Metanephros (tissue), 2 donors: ENCODE measurements around the gene OR51M1. TPM values are rescaled to one million over a fixed set of nuclear protein-coding genes. Genes with fewer than 3 reads are reported as not detected.

ENCODE experiments used
- small RNA-seq: library from RNA; depleted of rRNA; stranded (forward); fragments of <200 nt; gene quantifications from one replicate; pipeline ENCODE3, GENCODE V24; 2014; ENCODE audit warnings: low replicate concordance
- total RNA-seq: library from RNA; depleted of rRNA; stranded (reverse); fragments of >200 nt; gene quantifications from one replicate; pipeline ENCODE4 v1.2.3, GENCODE V29; 2014

Gene OR51M1
- total RNA-seq, result not detected

GRCh38 chr11:5383576-5383975 is at the start of gene OR51M1:
Gene OR51M1, plus strand, starts transcription at chr11:5383812. Its CDS starts 5,587 bp downstream, at chr11:5389399.

GRCh38 chr11:5343474-5344335 is 39.9 kb upstream of the OR51M1 start, which contains the start of gene OR51B5:
Gene OR51B5, minus strand, starts transcription at chr11:5343524. Its CDS starts 0 bp downstream, at chr11:5343524.

GRCh38 chr11:5351208-5351607 is 32.4 kb upstream of the OR51M1 start, which contains the start of gene OR51B6:
Gene OR51B6, plus strand, starts transcription at chr11:5351508. Its CDS starts 0 bp downstream, at chr11:5351508.

GRCh38 chr11:5421811-5422210 is 38.2 kb downstream of the OR51M1 start, which contains the start of gene OR51Q1:
Gene OR51Q1, plus strand, starts transcription at chr11:5422111. Its CDS starts 90 bp downstream, at chr11:5422201.

GRCh38 chr11:5441414-5441813 is 57.8 kb downstream of the OR51M1 start, which contains the start of gene OR51I1:
Gene OR51I1, minus strand, starts transcription at chr11:5441514. Its CDS starts 0 bp downstream, at chr11:5441514.

Small RNA genes within 50 kb of the gene (small RNA-seq; reads per million reads assigned to genes)
- gene AC104389.3, result not detected

Other genes with a start within 250 kb of the OR51M1 start
- gene OR52A5, start 245.5 kb upstream of the OR51M1 start, total RNA-seq, result not detected
- not detected for gene OR52A1, start 229.1 kb upstream of the OR51M1 start, total RNA-seq
- not detected for gene OR51V1, start 183.1 kb upstream of the OR51M1 start, total RNA-seq
- gene HBB, start 156.7 kb upstream of the OR51M1 start, total RNA-seq, result 1,761 TPM
- gene HBD, start 149.3 kb upstream of the OR51M1 start, total RNA-seq, result 1.3 TPM
- 65.3 TPM for gene HBG1, start 134.0 kb upstream of the OR51M1 start, total RNA-seq
- 14,762 TPM for gene HBG2, start 129.0 kb upstream of the OR51M1 start, total RNA-seq
- 23.8 TPM for gene HBE1, start 113.9 kb upstream of the OR51M1 start, total RNA-seq
- 1.5 TPM for gene OR51B4, start 81.9 kb upstream of the OR51M1 start, total RNA-seq
- gene OR51B2, start 59.5 kb upstream of the OR51M1 start, total RNA-seq, result 0.47 TPM
- 2.3 TPM for gene OR51B5, start 40.3 kb upstream of the OR51M1 start, total RNA-seq
- not detected for gene OR51B6, start 32.3 kb upstream of the OR51M1 start, total RNA-seq
- not detected for gene OR51Q1, start 38.3 kb downstream of the OR51M1 start, total RNA-seq
- 0.64 TPM for gene OR51I1, start 57.7 kb downstream of the OR51M1 start, total RNA-seq
- gene OR51I2, start 65.5 kb downstream of the OR51M1 start, total RNA-seq, result not detected
- gene OR52D1, start 104.9 kb downstream of the OR51M1 start, total RNA-seq, result not detected
- 0.82 TPM for gene UBQLN3, start 126.1 kb downstream of the OR51M1 start, total RNA-seq
- 1.5 TPM for gene UBQLNL, start 132.9 kb downstream of the OR51M1 start, total RNA-seq
- 2.3 TPM for gene OR52H1, start 164.7 kb downstream of the OR51M1 start, total RNA-seq
- gene OR52B6, start 197.1 kb downstream of the OR51M1 start, total RNA-seq, result not detected
- gene TRIM6, start 212.8 kb downstream of the OR51M1 start, total RNA-seq, result 19.2 TPM
- gene TRIM34, start 241.2 kb downstream of the OR51M1 start, total RNA-seq, result 8.1 TPM